ENCODE results near the gene TOR2A.

The TOR2A gene

DNA sequence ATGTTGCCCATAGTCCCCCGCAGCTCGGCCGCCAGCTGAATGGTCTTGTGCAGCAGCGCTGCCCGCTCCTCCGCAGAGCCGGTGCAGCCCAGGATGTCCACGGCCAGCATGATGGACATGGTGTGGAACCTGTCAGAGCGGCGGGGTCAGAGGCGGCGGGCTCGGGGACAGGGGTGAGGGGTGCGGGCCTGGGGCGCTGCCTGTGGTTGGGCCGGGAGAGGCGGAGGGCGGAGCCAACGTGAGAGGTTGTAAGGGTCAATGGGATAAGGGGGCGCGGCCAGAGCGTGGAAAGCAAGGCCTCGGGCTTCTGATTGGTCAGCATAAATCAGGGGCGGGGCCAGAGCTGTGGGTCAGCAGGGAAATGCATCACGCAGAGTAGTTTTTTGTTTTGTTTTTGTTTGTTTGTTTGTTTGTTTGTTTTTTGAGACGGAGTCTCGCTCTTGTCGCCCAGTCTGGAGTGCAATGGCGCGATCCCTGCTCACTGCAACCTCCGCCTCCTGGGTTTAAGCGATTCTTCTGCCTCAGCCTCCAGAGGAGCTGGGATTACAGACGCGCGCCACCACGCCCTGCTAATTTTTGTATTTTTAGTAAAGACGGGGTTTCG lies 6.8 kb upstream of the TOR2A start:
- DNase-seq = no peak

DNA sequence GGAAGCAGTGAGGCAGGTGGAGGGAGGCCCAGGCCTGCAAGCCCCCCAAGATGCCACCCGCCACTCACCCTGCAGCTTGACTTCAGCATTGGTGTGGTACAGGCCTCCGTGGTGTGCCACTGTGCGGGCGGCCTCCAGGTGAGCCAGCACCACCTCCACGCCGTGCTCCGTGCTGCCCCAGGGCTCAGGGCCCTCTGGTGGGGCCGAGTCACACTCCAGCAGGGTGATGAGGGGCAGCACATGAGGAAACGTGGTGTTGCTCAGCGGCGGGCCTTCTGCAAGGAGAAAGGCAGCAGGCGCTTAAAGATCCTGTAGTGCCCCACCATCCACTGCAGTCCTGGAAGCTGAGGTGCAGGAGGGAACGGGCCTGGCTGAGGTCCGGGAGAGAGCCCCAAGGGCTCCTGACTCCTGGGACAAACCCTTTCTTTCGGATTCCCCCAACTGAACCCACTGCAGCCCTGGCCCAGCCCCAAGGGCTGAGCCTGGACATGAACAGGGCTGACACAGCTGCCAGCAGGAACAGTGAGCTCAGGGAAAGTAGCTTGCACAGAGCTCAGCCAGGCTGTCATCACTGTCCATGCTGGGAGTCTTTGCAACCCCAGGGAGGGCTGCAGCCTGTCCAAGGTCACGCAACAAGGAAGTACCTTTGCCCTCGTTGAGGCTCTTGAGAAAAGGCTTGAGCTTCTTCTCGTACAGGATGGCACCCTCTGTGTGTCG lies 4.7 kb upstream of the TOR2A start:
- no peak for DNase-seq

DNA sequence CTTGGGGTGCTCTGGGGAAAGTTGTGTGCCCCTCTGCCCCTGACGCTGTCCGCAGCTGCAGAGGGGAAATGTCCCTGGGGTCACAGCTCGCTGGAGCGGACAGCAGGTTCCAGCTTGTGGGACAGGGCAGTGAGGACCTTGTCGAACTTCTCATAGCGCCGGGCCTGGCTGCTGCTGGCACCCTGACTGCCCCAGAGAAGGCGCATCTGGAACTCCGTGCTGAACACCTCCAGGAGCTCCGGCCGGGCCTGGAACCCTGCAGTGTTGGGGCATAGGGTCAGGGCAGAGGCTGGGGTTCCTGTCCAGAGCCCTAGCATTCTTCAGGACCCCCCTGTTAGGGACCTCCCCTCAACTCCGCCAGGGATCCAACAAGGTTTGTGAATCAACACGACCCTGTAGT lies 3.6 kb upstream of the TOR2A start:
- DNase-seq = no peak

DNA sequence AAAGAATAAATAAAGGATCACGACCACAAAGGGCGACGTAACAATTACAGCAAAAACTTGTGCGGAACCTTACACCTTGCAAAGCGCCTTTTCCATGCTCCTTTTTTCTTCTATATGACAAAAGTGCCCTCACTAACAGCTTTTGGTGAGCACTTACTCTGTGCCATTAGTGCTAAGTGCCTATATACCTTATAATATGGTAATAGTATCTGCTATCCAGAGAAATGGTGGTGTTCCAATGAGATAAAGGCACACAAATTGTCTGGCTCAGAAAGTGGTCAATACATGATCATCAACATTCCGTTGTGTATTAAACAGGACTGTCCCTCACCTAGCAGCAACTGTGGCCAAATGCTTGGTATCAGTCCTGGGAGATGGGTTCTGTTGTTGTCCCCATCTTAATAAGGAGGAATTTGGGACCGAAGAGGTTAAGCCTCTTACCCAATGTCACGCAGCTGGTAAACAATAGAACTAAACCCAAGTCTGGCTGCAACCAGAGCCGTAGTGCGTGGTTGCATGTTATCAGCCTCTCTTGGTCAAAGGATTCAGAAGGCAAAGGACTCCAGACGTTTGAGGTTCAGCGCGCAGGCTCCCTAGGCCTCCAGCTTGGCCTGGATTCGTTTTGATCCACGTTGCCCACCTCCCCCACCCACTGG lies 564 bp upstream of the TOR2A start:
- DNase-seq = no peak

- DNase-seq = no peak
Observed at GRCh38 chr9:127734247-127734746, 797 bp downstream of the TOR2A start.

- no peak for DNase-seq
Observed at GRCh38 chr9:127733614-127734013, 1.5 kb downstream of the TOR2A start.

- DNase-seq = no peak
Observed at GRCh38 chr9:127732444-127732843, 2.6 kb downstream of the TOR2A start.

- no peak for DNase-seq
Observed at GRCh38 chr9:127731938-127732337, 3.2 kb downstream of the TOR2A start.

- DNase-seq = no peak
Observed at GRCh38 chr9:127730799-127731410, 4.2 kb downstream of the TOR2A start.

DNA sequence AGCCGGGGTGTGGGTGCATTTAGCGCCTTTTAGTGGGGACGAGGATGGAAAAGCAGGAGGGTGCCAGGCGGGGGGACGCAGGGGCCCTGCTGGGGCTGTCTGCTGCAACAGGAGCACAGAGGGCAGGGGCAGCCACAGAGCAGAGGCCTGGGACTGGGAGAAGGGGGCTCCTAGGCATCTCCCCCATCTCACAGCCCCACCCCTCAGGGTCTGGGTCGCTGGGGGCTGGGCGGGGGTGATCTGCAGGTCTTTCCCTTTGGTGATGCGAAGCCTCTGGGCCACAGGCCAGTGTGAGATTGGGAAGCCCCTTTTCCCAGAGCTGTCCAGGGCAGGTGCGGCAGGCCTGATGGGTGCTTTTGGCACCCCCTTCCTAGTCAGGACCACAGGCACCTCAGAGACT lies 4.8 kb downstream of the TOR2A start:
- DNase-seq = no peak

- DNase-seq = no peak
Observed at GRCh38 chr9:127729522-127730256, 5.4 kb downstream of the TOR2A start.

DNA sequence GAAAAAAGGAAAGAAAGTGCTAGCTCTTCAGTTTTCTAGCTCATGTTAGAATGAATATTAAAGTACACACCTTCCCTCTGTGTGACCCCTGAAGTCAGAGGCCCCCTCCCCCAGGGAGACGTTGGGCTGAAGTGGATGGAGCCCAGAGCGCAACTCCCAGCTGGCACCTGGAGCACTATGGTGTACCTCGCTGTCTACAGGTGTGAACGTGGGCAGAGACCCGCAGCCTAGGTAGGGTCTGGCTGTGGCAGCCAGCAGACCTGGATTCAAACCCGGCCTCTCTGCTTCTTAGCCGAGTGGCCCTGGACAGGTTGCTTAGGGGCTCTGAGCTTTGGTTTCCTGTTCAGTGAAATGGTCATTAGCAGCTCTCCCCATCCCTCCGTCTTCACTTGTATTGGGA lies 6.3 kb downstream of the TOR2A start:
- DNase-seq = no peak

- DNase-seq = no peak
Observed at GRCh38 chr9:127726871-127727270, 8.2 kb downstream of the TOR2A start.

- DNase-seq = no peak
Observed at GRCh38 chr9:127724012-127724411, 11.1 kb downstream of the TOR2A start.

DNA sequence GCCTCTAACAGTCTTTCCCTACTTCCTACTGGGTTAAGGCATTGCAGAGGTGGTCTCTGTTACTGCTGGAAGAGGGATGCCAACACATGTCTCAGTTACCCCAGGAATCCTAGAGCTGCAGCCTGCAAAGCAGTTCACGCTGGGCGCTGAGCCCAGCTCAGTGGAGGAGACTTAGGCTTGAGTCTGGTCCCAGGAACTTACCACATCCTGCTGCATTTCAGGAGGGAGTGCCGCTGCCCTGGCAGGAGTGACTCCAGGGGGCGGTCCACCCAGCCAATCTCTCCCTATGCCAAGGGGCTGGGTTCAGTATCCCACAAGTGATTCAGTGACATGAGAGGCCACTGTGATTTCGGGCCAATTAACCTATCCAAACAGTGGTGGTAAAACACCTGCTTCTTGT lies 11.7 kb downstream of the TOR2A start:
- peak; percentile 35 for DNase-seq

DNA sequence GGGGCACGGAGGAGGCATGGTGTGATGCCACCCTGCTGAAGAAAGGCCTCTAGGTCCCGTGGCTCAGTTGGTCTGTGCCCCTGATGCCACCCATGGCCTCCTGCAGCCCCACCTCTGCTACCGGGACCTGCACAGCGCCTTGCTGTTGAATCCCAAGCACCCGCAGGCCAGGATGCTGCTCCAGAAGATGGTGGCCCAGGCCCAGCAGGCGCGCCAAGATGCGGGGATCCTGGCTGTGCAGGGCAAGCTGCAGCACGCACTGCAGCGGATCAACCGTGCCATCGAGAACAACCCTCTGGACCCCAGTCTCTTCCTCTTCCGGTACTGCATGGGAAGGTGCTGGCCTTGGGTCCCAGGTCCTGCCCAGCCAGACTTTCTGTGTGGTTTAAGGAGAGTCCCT lies 12.1 kb downstream of the TOR2A start:
- no peak for DNase-seq

DNA sequence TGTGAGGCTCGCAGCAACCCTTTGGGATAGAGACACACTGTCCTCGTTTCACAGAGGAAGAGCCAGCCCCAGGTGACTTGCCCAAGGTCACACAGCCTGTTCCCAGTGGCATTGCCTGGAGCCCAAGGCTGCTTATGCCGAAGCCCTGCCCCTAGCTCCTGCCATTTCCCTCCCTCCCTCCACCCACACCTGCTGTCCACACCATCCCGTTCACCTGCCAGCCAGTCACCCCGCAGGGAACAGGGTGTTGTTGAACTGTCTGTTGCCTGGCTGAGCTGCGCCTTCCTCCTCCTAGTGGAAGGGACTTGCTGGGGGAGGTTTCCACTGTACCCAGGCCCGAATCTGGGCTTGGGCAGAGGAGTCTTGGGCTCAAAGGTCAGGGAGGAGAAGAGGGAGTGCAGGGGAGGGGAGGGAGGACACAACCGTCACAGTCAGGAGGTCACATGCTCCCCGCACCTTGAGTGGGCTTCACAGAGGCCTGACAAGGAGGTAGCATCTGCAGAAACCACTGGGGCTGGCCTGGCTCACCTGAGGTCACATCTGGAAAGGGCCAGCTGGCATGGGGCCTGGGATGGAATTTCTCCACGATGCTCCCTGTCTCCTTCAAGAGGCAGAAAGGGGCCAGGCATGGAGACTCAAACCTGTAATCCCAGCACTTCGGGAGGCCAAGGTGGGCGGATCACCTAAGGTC lies 12.9 kb downstream of the TOR2A start:
- no peak for DNase-seq

GRCh38 chr9:127721391-127721821 lies 13.7 kb downstream of the TOR2A start:
- peak; percentile 53 for DNase-seq

GRCh38 chr9:127720865-127721227 lies 14.2 kb downstream of the TOR2A start:
- no peak for DNase-seq

DNA sequence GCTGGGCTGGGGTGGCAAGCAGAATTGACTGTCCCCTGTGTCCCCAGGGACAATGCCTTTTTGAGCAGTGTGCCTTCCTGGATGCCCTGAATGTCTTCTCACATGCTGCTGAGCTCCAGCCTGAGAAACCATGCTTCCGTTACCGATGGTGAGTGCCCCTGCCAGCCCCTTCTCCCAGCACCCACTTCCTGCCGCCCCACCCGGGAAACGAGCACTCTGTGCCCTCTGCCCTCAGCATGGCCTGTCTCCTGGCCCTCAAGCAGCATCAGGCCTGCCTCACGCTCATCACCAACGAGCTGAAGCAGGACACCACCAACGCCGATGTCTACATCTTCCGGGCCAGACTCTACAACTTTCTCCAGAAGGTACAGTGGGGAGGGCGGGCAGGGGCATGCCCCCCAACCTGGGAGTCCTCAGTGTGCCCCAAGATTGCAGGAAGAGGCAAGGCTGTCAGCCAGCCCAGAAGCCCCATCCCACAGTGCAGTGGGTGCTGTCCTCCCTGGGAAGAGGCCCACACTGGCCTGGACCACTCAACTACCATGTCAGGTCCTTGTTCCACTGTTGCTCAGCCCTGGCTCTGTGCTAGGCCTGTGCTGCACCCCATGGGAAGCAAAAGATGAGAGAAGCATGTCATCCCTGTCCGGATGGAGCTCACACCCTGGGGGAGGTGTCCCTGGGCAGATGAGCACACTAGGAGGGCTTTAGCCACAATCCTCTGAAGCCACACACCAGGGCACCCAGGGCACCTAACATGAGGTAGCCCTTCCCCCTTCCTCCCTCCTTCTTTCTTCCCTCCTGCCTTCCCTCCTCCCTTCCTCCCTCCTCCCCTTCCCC lies 14.8 kb downstream of the TOR2A start:
- no peak for DNase-seq

DNA sequence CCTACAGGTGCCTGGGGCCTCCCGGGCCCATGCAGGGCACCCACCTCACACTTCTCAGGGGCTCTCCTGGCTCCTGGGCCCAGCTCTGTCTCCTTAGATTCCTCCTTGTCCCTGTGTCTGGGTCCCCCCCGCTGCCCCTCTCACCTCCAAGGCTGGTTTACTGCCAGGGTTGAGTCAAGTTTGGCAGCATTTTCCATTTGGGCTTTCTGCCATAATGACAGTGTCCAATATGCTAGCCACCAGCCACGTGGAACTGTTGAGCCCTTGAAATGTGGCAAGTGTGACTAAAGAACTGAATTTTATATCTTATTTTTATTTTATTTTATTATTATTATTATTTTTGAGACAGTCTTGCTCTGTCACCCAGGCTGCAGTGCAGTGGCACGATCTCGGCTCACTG lies 17.3 kb downstream of the TOR2A start:
- DNase-seq = no peak

GRCh38 chr9:127716412-127716811 lies 18.7 kb downstream of the TOR2A start:
- DNase-seq = no peak

All from T1000 (cell line).